Smooth muscle cell (in vitro differentiated cells): ENCODE results near the gene OSR1. TPM values are rescaled to one million over a fixed set of nuclear protein-coding genes. Genes with fewer than 3 reads are reported as not detected.
A peak's percentile ranks its signal among the peaks of the same experiment; 100 is the strongest.
"Not testable (repeated sequence)": the region's sequence is repeated elsewhere in the genome, so short reads cannot be mapped to it uniquely, and the experiment has no call there.

ENCODE experiments used
- DNase-seq: peaks from one replicate; lab custom pipeline; 2025; ENCODE audit not compliant: unreplicated experiment; lab: John Stamatoyannopoulos, UW
- H2AFZ ChIP-seq: fragments of 200-600 bp; sonication (generic); 2 replicates; pipeline ENCODE4 v1.6.0; 2016; ENCODE audit warnings: antibody characterized with exemption, low read depth, mild to moderate bottlenecking
- H3F3A ChIP-seq: fragments of 200-600 bp; sonication (generic); 2 replicates; pipeline ENCODE4 v1.6.0; 2017; ENCODE audit warnings: antibody characterized with exemption, low read depth
- H3K27ac ChIP-seq: fragments of 200-600 bp; sonication (generic); 2 replicates; pipeline ENCODE4 v1.5.1; 2016; ENCODE audit warnings: low read depth, mild to moderate bottlenecking
- H3K27me3 ChIP-seq: fragments of 200-600 bp; sonication (generic); 2 replicates; pipeline ENCODE4 v1.6.1; 2016; ENCODE audit warnings: low read depth, mild to moderate bottlenecking
- H3K36me3 ChIP-seq: fragments of 200-600 bp; sonication (generic); 2 replicates; pipeline ENCODE4 v1.5.1; 2016; ENCODE audit warnings: low read depth
- H3K4me1 ChIP-seq: fragments of 200-600 bp; sonication (generic); 2 replicates; pipeline ENCODE4 v1.5.1; 2016; ENCODE audit warnings: low read depth
- H3K4me2 ChIP-seq: fragments of 200-600 bp; sonication (generic); 2 replicates; pipeline ENCODE4 v1.6.0; 2016; ENCODE audit warnings: mild to moderate bottlenecking
- H3K4me3 ChIP-seq: fragments of 200-600 bp; sonication (generic); 2 replicates; pipeline ENCODE4 v1.5.1; 2016; ENCODE audit warnings: mild to moderate bottlenecking
- H3K79me2 ChIP-seq: fragments of 200-600 bp; sonication (generic); 2 replicates; pipeline ENCODE4 v1.6.0; 2016; ENCODE audit warnings: low read depth, mild to moderate bottlenecking
- H3K9ac ChIP-seq: fragments of 200-600 bp; sonication (generic); 2 replicates; pipeline ENCODE4 v1.6.0; 2016; ENCODE audit warnings: low read depth
- H3K9me3 ChIP-seq: fragments of 200-600 bp; sonication (generic); replicated peaks from 2 replicates; pipeline ENCODE4 v1.5.1; 2016; ENCODE audit warnings: low read depth
- H4K20me1 ChIP-seq: fragments of 200-600 bp; sonication (generic); 2 replicates; pipeline ENCODE4 v1.6.0; 2016; ENCODE audit warnings: low read depth
- WGBS: methylation state at CpG from one replicate; pipeline ENCODE4 v1.1.7; 2016; ENCODE audit warnings: low lambda C conversion rate; 5-methylcytosine and 5-hydroxymethylcytosine counted together
- polyA plus RNA-seq: library from polyadenylated mRNA; unstranded; fragments of >200 nt; fragmentation: Nextera tagmentation; extraction: Ambion mirVana; gene quantifications from 2 replicates; pipeline ENCODE4 v1.2.1, GENCODE V29; 2016
- total RNA-seq: library from RNA; depleted of rRNA; stranded (reverse); fragments of >200 nt; gene quantifications from 2 replicates; pipeline ENCODE4 v1.2.3, GENCODE V29; 2014
- TF ChIP-seq, protein P1 (sequence below): fragments of 200-600 bp; sonication (generic); IDR thresholded peaks from 2 replicates; pipeline ENCODE4 v1.5.1; 2017; ENCODE audit warnings: borderline replicate concordance, mild to moderate bottlenecking, antibody characterized with exemption; ENCODE audit not compliant: insufficient read depth, poor library complexity, severe bottlenecking

Gene OSR1
- total and polyA plus RNA-seq, 2 experiments from 2014 or later: 0.85 to 1.4 TPM

DNA sequence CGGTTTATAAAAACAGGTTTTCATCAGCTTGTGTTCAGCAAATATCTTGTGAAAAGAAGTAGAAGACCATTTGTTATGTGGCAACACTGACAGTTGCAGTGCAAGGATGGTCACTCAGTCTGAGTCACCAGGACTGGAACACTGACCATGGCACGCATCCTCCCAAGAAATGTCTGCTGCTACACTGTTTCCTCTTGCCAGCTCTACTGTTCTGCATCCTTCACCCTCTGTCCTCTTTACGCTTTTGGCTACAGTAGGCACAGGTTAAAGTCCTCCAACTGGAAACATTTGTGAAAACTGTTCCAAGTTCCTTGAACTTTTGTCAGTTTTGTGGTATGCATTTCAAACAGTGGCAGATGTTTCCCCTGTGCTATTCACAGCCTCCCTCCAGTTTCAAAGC lies 39.4 kb downstream of the OSR1 start:
- TF ChIP-seq, protein P1, sequence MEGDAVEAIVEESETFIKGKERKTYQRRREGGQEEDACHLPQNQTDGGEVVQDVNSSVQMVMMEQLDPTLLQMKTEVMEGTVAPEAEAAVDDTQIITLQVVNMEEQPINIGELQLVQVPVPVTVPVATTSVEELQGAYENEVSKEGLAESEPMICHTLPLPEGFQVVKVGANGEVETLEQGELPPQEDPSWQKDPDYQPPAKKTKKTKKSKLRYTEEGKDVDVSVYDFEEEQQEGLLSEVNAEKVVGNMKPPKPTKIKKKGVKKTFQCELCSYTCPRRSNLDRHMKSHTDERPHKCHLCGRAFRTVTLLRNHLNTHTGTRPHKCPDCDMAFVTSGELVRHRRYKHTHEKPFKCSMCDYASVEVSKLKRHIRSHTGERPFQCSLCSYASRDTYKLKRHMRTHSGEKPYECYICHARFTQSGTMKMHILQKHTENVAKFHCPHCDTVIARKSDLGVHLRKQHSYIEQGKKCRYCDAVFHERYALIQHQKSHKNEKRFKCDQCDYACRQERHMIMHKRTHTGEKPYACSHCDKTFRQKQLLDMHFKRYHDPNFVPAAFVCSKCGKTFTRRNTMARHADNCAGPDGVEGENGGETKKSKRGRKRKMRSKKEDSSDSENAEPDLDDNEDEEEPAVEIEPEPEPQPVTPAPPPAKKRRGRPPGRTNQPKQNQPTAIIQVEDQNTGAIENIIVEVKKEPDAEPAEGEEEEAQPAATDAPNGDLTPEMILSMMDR: no peak
- H3K9me3 ChIP-seq: no peaks in the 10 kb centered on the region
- no peaks in the 10 kb centered on the region for H4K20me1 ChIP-seq
- no peak overlapping the region for H2AFZ ChIP-seq
- 100% methylated on average over 3 of the region's 3 CpGs for WGBS
- H3K4me3 ChIP-seq: no peak overlapping the region
- no peaks in the 10 kb centered on the region for H3K79me2 ChIP-seq
- no peaks in the 10 kb centered on the region for H3K4me1 ChIP-seq
- no peak overlapping the region for H3K4me2 ChIP-seq
- no peaks in the 10 kb centered on the region for H3K27me3 ChIP-seq
- no peak for DNase-seq
- no peak overlapping the region for H3K9ac ChIP-seq
- H3K27ac ChIP-seq: no peak overlapping the region
- no peaks in the 10 kb centered on the region for H3F3A ChIP-seq
- H3K36me3 ChIP-seq: no peaks in the 10 kb centered on the region

DNA sequence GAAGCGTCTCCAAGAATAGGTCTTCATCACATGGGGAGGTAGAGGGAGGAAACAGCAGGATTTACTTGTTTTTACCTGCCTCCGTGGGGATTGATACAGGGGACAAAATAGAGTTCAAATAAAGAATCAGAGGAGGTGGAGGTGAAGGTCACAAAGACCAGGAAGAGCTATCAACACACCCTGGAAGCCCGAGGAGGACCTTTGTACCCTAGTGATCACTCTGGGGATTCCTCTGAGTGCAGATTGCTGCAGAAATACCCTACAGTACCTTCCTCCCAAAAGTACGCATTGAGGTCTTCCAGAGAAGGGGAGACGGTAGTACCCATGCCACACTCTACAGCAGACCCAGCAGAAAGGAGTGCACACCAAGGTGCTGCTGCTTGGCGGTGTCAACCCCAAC lies 44.9 kb downstream of the OSR1 start:
- Histone ChIP-seq H3K9ac (no peak overlapping the region), H3K4me3 (no peak overlapping the region), H3K27ac (no peak overlapping the region), H2AFZ (no peak overlapping the region), H3K4me2 (no peak overlapping the region), H3K79me2 (no peaks in the 10 kb centered on the region), H3K4me1 (no peaks in the 10 kb centered on the region), H3F3A (no peaks in the 10 kb centered on the region), H3K27me3 (no peaks in the 10 kb centered on the region), H4K20me1 (no peaks in the 10 kb centered on the region), H3K36me3 (no peaks in the 10 kb centered on the region), H3K9me3 (no peaks in the 10 kb centered on the region)
- no peak for DNase-seq
- TF ChIP-seq, protein P1: no peak
- WGBS: 86% methylated on average over 6 of the region's 6 CpGs

DNA sequence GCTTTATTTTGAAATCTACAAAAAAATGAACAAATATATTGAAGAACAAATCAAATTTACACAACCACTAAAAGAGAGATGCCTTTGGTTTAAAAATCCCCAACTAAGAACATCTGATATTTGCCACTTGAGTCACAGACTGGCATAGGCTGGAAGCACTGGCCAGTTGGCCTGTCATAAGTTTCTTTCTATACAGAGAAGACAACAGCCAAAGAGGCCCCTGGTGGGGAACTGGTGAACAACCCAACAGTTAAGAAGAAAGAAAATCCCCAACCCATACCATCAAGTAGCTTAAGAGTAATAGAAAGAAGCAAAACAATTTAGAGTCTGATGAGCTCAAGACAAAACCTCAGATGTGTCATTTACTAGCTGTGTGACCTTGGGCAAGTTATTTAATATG lies 45.5 kb downstream of the OSR1 start:
- no peak overlapping the region for H2AFZ ChIP-seq

DNA sequence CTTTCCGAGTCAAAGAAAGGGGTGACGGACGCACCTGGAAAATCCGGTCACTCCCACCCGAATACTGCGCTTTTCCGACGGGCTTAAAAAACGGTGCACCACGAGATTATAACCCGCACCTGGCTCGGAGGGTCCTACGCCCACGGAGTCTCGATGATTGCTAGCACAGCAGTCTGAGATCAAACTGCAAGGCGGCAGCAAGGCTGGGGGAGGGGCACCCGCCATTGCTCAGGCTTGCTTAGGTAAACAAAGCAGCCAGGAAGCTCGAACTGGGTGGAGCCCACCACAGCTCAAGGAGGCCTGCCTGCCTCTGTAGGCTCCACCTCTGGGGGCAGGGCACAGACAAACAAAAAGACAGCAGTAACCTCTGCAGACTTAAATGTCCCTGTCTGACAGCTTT lies 52.4 kb downstream of the OSR1 start:
- not testable (repeated sequence) for H3K36me3 ChIP-seq, H3K9me3 ChIP-seq, H3K27ac ChIP-seq, H3K27me3 ChIP-seq, H3K4me2 ChIP-seq, H3K4me3 ChIP-seq, H3K9ac ChIP-seq, DNase-seq, H3K4me1 ChIP-seq, H4K20me1 ChIP-seq, H3K79me2 ChIP-seq, H2AFZ ChIP-seq, H3F3A ChIP-seq
- WGBS: 81% methylated on average over 16 of the region's 18 CpGs

More for the DNA sequence above, 45.5 kb downstream of the OSR1 start:
- TF ChIP-seq, protein P1: peak; percentile 31
- H3K4me3 ChIP-seq: no peak overlapping the region
- H3F3A ChIP-seq: no peaks in the 10 kb centered on the region
- no peaks in the 10 kb centered on the region for H3K79me2 ChIP-seq
- H3K27ac ChIP-seq: no peak overlapping the region
- H3K4me2 ChIP-seq: no peak overlapping the region
- H3K4me1 ChIP-seq: no peaks in the 10 kb centered on the region
- H3K9me3 ChIP-seq: no peaks in the 10 kb centered on the region
- no peaks in the 10 kb centered on the region for H3K36me3 ChIP-seq
- no peak overlapping the region for H3K9ac ChIP-seq
- no peak for DNase-seq
- H4K20me1 ChIP-seq: no peaks in the 10 kb centered on the region
- H3K27me3 ChIP-seq: no peaks in the 10 kb centered on the region

DNA sequence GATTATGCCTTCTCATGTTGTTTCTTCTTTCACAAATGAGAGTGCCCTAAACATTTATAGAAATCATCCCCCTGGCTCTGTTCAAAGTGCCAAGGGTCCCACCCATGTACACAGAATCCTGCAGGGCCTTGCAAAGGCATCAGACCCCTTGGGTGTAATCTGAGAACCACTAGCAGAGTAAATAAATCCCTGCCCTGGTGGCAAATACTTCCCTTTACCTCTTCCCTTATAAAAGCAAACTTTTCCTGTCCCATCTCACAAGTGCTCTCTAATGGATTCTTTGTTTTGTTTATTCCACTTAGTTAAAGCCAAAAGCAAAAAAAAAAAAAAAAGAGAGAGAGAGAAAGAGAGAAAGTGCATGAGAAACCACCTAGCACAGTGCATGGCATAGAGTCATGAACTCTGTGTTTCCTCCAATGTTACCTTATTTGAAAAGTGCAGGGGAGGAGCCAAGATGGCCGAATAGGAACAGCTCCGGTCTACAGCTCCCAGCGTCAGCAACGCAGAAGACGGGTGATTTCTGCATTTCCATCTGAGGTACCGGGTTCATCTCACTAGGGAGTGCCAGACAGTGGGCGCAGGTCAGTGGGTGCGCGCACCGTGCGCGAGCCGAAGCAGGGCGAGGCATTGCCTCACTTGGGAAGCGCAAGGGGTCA lies 52.9 kb downstream of the OSR1 start:
- not testable (repeated sequence) for DNase-seq, H3F3A ChIP-seq, H4K20me1 ChIP-seq, H3K9me3 ChIP-seq, H3K27me3 ChIP-seq, H3K36me3 ChIP-seq, H2AFZ ChIP-seq, H3K27ac ChIP-seq, H3K4me1 ChIP-seq, H3K4me2 ChIP-seq, H3K4me3 ChIP-seq, H3K9ac ChIP-seq, H3K79me2 ChIP-seq
- WGBS: 94% methylated on average over 6 of the region's 15 CpGs
